GM23338 (cell line): Measurements from ENCODE around the gene C4orf54. TPM values are rescaled to one million over a fixed set of nuclear protein-coding genes. Genes with fewer than 3 reads are reported as not detected.

ENCODE experiments used
- ATAC-seq: fragments of 200-7000 bp; cut with Tn5 transposase; 3 replicates; pipeline ENCODE4 v1.9.1; 2020
- DNase-seq: peaks from one replicate; pipeline ENCODE4 v3.0.0-alpha.2; 2015; ENCODE audit warnings: low spot score
- H2AFZ ChIP-seq: fragments of 200-600 bp; sonication (generic); 2 replicates; pipeline ENCODE4 v1.8.0; 2016; ENCODE audit warnings: antibody characterized with exemption, mild to moderate bottlenecking, moderate library complexity
- H3F3A ChIP-seq: fragments of 200-600 bp; sonication (generic); replicated peaks from 2 replicates; pipeline ENCODE4 v1.8.0; 2017; ENCODE audit warnings: antibody characterized with exemption, mixed run types, low read depth
- H3K27ac ChIP-seq: fragments of 200-600 bp; sonication (generic); 2 replicates; pipeline ENCODE4 v1.6.1; 2016; ENCODE audit warnings: low read depth
- H3K27me3 ChIP-seq: fragments of 200-600 bp; sonication (generic); 2 replicates; pipeline ENCODE4 v1.8.0; 2016; ENCODE audit warnings: mild to moderate bottlenecking, mixed run types, moderate library complexity; ENCODE audit not compliant: insufficient read depth
- H3K36me3 ChIP-seq: fragments of 200-600 bp; sonication (generic); 2 replicates; pipeline ENCODE4 v1.8.0; 2016; ENCODE audit warnings: mild to moderate bottlenecking; ENCODE audit not compliant: insufficient read depth
- H3K4me1 ChIP-seq: fragments of 200-600 bp; sonication (generic); 2 replicates; pipeline ENCODE4 v1.8.0; 2016; ENCODE audit warnings: mild to moderate bottlenecking, moderate library complexity; ENCODE audit not compliant: insufficient read depth
- H3K4me2 ChIP-seq: fragments of 200-600 bp; sonication (generic); 2 replicates; pipeline ENCODE4 v1.7.1; 2017; ENCODE audit warnings: mixed run types
- H3K4me3 ChIP-seq: fragments of 200-600 bp; sonication (generic); 2 replicates; pipeline ENCODE4 v1.6.1; 2016; ENCODE audit warnings: mixed run types
- H3K79me2 ChIP-seq: fragments of 200-600 bp; sonication (generic); replicated peaks from 2 replicates; pipeline ENCODE4 v1.8.0; 2017; ENCODE audit warnings: mild to moderate bottlenecking; ENCODE audit not compliant: insufficient read depth
- H3K9me2 ChIP-seq: fragments of 200-600 bp; sonication (generic); 2 replicates; pipeline ENCODE4 v1.8.0; 2017; ENCODE audit not compliant: insufficient read depth
- H4K20me1 ChIP-seq: fragments of 200-600 bp; sonication (generic); replicated peaks from 2 replicates; pipeline ENCODE4 v1.8.0; 2017; ENCODE audit warnings: mild to moderate bottlenecking; ENCODE audit not compliant: insufficient read depth
- H3K27ac Mint-ChIP-seq: 2 replicates; pipeline ENCODE4 v1.8.0; 2020; ENCODE audit warnings: inconsistent platforms, mild to moderate bottlenecking, moderate library complexity, mixed read lengths
- H3K27me3 Mint-ChIP-seq: 3 replicates; pipeline ENCODE4 v1.8.0; 2022; ENCODE audit warnings: low read depth, mild to moderate bottlenecking, moderate library complexity, mixed read lengths, inconsistent platforms; ENCODE audit not compliant: insufficient read depth, poor library complexity
- H3K36me3 Mint-ChIP-seq: 3 replicates; pipeline ENCODE4 v1.8.0; 2021; ENCODE audit warnings: low read depth, mild to moderate bottlenecking, inconsistent platforms, moderate library complexity, mixed read lengths
- H3K4me1 Mint-ChIP-seq: 3 replicates; pipeline ENCODE4 v1.8.0; 2020; ENCODE audit warnings: mild to moderate bottlenecking, inconsistent platforms, mixed read lengths
- H3K4me3 Mint-ChIP-seq: 3 replicates; pipeline ENCODE4 v1.8.0; 2021; ENCODE audit warnings: moderate library complexity, mild to moderate bottlenecking, inconsistent platforms, mixed read lengths
- H3K9me3 Mint-ChIP-seq: 3 replicates; pipeline ENCODE4 v1.8.0; 2020; ENCODE audit warnings: moderate library complexity, mild to moderate bottlenecking, inconsistent platforms, mixed read lengths
- CREB1 ChIP-seq: fragments of 250-450 bp; sonication (Bioruptor Pico); IDR thresholded peaks from 2 replicates; pipeline ENCODE4 v1.5.0; 2020; ENCODE audit warnings: low read depth, mild to moderate bottlenecking, moderate library complexity
- CTCF ChIP-seq, 2 experiments: fragments of 200-600 bp in 1 of 2; sonication (generic) in 1 of 2; conservative IDR thresholded peaks; 2 replicates each; pipeline versions ENCODE4 v1.5.1 to v1.6.1; 2016 to 2017; ENCODE audit warnings: antibody characterized with exemption in 2 of 2, low read depth in 2 of 2, mild to moderate bottlenecking in 2 of 2, moderate library complexity in 1 of 2
- ETS1 ChIP-seq: IDR thresholded peaks from 2 replicates; pipeline ENCODE4 v1.6.1; 2016; ENCODE audit warnings: antibody characterized with exemption
- EZH2 ChIP-seq: fragments of 200-600 bp; sonication (generic); IDR thresholded peaks from one replicate; pipeline ENCODE4 v1.8.0; 2017; ENCODE audit warnings: antibody characterized with exemption, mild to moderate bottlenecking, low read depth; ENCODE audit not compliant: unreplicated experiment
- EZH2phosphoT487 ChIP-seq: fragments of 200-600 bp; sonication (generic); IDR thresholded peaks from one replicate; pipeline ENCODE4 v1.8.1; 2018; ENCODE audit warnings: antibody characterized with exemption; ENCODE audit not compliant: unreplicated experiment
- JUNB ChIP-seq: IDR thresholded peaks from one replicate; pipeline ENCODE4 v1.6.1; 2016; ENCODE audit warnings: antibody characterized with exemption; ENCODE audit not compliant: unreplicated experiment
- POLR2AphosphoS5 ChIP-seq: IDR thresholded peaks from 2 replicates; pipeline ENCODE4 v1.6.1; 2016; ENCODE audit warnings: antibody characterized with exemption, low read depth
- REST ChIP-seq: IDR thresholded peaks from one replicate; pipeline ENCODE4 v1.6.1; 2018; ENCODE audit warnings: antibody characterized with exemption; ENCODE audit not compliant: unreplicated experiment
- STAT1 ChIP-seq: IDR thresholded peaks from one replicate; pipeline ENCODE4 v1.6.1; 2016; ENCODE audit warnings: antibody characterized with exemption; ENCODE audit not compliant: unreplicated experiment
- ZNF114 ChIP-seq: fragments of 250-450 bp; sonication (Bioruptor Pico); IDR thresholded peaks from 2 replicates; pipeline ENCODE4 v1.5.0; 2020; ENCODE audit warnings: mild to moderate bottlenecking, moderate library complexity
- ZNF331 ChIP-seq: fragments of 250-450 bp; sonication (Bioruptor Pico); IDR thresholded peaks from 2 replicates; pipeline ENCODE4 v1.5.0; 2020; ENCODE audit warnings: low read depth, mild to moderate bottlenecking, moderate library complexity
- polyA plus RNA-seq: library from polyadenylated mRNA; unstranded; fragments of >200 nt; fragmentation: Nextera tagmentation; extraction: Ambion mirVana; gene quantifications from 2 replicates; pipeline ENCODE4 v1.2.1, GENCODE V29; 2016
- total RNA-seq: library from RNA; depleted of rRNA; stranded (reverse); fragments of >200 nt; shearing (Covaris generic); gene quantifications from 2 replicates; pipeline ENCODE4 v1.2.3, GENCODE V29; 2014

Gene C4orf54
- total and polyA plus RNA-seq, 2 experiments from 2014 or later: 0.03 TPM; not detected in 1

- TF ChIP-seq REST: no peak
- TF ChIP-seq CREB1 (CRISPR knock-in tag): no peak
- no peak for TF ChIP-seq EZH2
- TF ChIP-seq POLR2AphosphoS5: no peak
- no peak for TF ChIP-seq JUNB
Measured at GRCh38 chr4:99624141-99624719, 33.4 kb downstream of the C4orf54 start (continued).

- no peaks in the 10 kb centered on the region for H3K36me3 ChIP-seq
- H3K4me1 ChIP-seq: no peaks in the 10 kb centered on the region; the same call in 1 of the 2 replicates
- H3K4me1 Mint-ChIP-seq: peaks cover 18% of the 10 kb centered on the region; the same call in 2 of the 3 replicates
- no peak overlapping the region for H3K4me2 ChIP-seq
- no peak overlapping the region for H3K27ac ChIP-seq
- no peaks in the 10 kb centered on the region for H3K27me3 ChIP-seq
- DNase-seq: no peak
- H3K9me3 Mint-ChIP-seq: no peaks in the 10 kb centered on the region
- no peaks in the 10 kb centered on the region for H3F3A ChIP-seq
- no peak overlapping the region for H3K27ac Mint-ChIP-seq
- H4K20me1 ChIP-seq: no peaks in the 10 kb centered on the region
- no peaks in the 10 kb centered on the region for H3K9me2 ChIP-seq
- no peak overlapping the region for H3K4me3 Mint-ChIP-seq
- H3K4me3 ChIP-seq: no peak overlapping the region
- ATAC-seq: no peak
- no peaks in the 10 kb centered on the region for H3K27me3 Mint-ChIP-seq
- H3K36me3 Mint-ChIP-seq: no peaks in the 10 kb centered on the region
- peak overlapping the region; percentile 69; the same call in 1 of the 2 replicates for H2AFZ ChIP-seq
- H3K79me2 ChIP-seq: no peaks in the 10 kb centered on the region
- no peak for TF ChIP-seq CREB1 (CRISPR knock-in tag)
- TF ChIP-seq JUNB: no peak
- no peak for TF ChIP-seq ETS1
- TF ChIP-seq EZH2phosphoT487: no peak
- no peak for TF ChIP-seq ZNF331 (CRISPR knock-in tag)
- no peak for TF ChIP-seq STAT1
- TF ChIP-seq EZH2: no peak
- TF ChIP-seq REST: no peak
- no peak for TF ChIP-seq POLR2AphosphoS5
- no peak for TF ChIP-seq CTCF (conservative IDR thresholded peaks at IDR 0.05; ENCODE audit: low read depth in 2 of 2)
- TF ChIP-seq ZNF114 (CRISPR knock-in tag): no peak
Measured at GRCh38 chr4:99622341-99622740, 35.3 kb downstream of the C4orf54 start.
